Measurements from ENCODE around the gene AKAP12. TPM values are rescaled to one million over a fixed set of nuclear protein-coding genes. Genes with fewer than 3 reads are reported as not detected.

The AKAP12 gene
- total RNA-seq, 1 donor from 2014 or later: 46.6 TPM

DNA sequence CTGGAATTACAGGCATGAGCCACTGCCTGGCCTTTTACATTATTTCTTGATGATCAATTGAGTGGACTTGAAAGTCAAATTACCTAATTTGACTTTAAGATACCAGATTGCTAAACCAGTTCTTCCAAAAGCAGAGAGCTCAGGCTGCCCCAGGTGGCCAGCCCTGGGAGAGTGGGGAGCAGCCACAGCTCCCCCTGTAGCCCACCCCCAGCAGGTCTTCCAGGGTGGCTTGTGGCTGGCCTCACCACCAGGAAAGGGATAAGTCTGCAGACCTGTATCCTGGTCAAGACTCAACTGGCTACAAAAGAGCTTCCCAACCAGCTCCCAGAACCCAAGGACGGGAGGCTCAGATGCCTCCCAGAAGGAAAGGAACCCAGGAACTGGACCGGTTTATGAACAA is 23.8 kb upstream of the AKAP12 start:
- Mint-ChIP-seq H3K4me1 (no peaks in the 10 kb centered on the region), H3K4me3 (no peak overlapping the region), H3K27ac (ENCODE audit: unreplicated experiment) (no peak overlapping the region), H3K9me3 (peaks cover 10% of the 10 kb centered on the region), H3K27me3 (ENCODE audit: low read depth) (no peaks in the 10 kb centered on the region), H3K36me3 (ENCODE audit: low read depth) (peaks cover 9% of the 10 kb centered on the region)
- TF ChIP-seq, protein P1, sequence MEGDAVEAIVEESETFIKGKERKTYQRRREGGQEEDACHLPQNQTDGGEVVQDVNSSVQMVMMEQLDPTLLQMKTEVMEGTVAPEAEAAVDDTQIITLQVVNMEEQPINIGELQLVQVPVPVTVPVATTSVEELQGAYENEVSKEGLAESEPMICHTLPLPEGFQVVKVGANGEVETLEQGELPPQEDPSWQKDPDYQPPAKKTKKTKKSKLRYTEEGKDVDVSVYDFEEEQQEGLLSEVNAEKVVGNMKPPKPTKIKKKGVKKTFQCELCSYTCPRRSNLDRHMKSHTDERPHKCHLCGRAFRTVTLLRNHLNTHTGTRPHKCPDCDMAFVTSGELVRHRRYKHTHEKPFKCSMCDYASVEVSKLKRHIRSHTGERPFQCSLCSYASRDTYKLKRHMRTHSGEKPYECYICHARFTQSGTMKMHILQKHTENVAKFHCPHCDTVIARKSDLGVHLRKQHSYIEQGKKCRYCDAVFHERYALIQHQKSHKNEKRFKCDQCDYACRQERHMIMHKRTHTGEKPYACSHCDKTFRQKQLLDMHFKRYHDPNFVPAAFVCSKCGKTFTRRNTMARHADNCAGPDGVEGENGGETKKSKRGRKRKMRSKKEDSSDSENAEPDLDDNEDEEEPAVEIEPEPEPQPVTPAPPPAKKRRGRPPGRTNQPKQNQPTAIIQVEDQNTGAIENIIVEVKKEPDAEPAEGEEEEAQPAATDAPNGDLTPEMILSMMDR (conservative IDR thresholded peaks at IDR 0.05): no peak
- no peak for DNase-seq (ENCODE audit: low read depth, low spot score)

DNA sequence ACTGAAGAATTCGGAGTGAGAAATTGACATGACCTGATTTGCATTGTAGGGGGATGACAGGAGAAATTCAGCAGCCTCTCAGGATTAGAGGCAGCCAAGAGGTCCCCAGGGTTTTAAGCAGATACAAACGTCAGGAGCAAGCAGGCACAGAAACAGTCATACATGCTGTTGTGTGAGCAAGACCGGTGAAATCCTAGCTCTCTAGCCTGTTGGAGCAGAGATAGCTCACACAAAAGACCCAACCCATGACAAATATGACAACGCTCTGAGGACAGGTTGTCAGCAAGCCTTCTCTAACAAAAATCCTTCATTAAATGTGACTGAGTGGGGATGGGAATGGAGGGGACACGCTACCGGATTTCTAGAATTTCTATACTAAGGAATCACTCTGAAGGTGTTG is 23.0 kb upstream of the AKAP12 start:
- TF ChIP-seq, protein P1 (conservative IDR thresholded peaks at IDR 0.05): no peak
- H3K4me1 Mint-ChIP-seq: no peaks in the 10 kb centered on the region
- H3K27me3 Mint-ChIP-seq (ENCODE audit: low read depth): no peaks in the 10 kb centered on the region
- DNase-seq (ENCODE audit: low read depth, low spot score): no peak
- peaks cover 5% of the 10 kb centered on the region for H3K9me3 Mint-ChIP-seq
- no peak overlapping the region for H3K27ac Mint-ChIP-seq (ENCODE audit: unreplicated experiment)
- H3K36me3 Mint-ChIP-seq (ENCODE audit: low read depth): peaks cover 5% of the 10 kb centered on the region
- no peak overlapping the region for H3K4me3 Mint-ChIP-seq

DNA sequence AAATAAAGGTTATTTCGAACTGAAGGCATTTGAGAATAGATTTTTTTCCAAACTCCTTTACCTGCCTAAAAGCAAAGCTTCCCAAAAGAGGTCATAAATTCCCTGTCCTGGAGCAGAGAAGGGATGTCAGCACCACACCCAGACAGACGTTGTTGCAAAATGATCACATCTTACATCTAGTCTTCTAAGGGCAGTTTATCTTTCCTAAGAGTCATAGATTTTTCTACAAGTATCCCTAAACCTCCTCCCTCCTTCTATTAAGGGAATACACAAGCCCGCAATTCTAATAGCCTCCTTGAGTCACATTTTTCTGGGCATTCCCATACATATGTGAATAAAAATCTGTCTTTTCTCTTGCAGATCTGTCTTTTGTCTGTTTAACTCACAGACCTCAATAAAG is 20.6 kb upstream of the AKAP12 start:
- H3K27me3 Mint-ChIP-seq (ENCODE audit: low read depth): no peaks in the 10 kb centered on the region
- no peaks in the 10 kb centered on the region for H3K36me3 Mint-ChIP-seq (ENCODE audit: low read depth)
- no peak overlapping the region for H3K27ac Mint-ChIP-seq (ENCODE audit: unreplicated experiment)
- no peaks in the 10 kb centered on the region for H3K4me1 Mint-ChIP-seq
- DNase-seq (ENCODE audit: low read depth, low spot score): no peak
- H3K4me3 Mint-ChIP-seq: no peak overlapping the region
- H3K9me3 Mint-ChIP-seq: no peaks in the 10 kb centered on the region
- TF ChIP-seq, protein P1 (conservative IDR thresholded peaks at IDR 0.05): no peak

DNA sequence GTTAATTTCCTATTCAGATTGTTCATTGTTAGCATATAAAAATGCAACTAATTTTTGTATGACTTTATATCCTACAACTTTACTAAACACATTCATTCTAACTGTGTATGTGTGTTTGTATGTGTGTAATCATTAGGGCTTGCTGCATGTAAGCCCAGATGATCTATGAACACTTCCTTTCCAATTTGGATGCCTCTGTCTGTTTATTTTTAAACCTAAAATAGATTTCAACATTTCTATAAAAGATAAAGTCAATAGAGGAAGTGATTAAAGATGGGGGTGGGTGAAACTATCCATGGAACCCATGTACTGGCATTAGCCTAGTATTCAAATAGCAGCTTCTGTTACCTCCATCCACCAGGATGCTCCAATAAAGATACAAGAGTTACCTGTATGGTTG is 15.7 kb upstream of the AKAP12 start:
- no peak overlapping the region for H3K27ac Mint-ChIP-seq (ENCODE audit: unreplicated experiment)
- TF ChIP-seq, protein P1 (conservative IDR thresholded peaks at IDR 0.05): no peak
- no peaks in the 10 kb centered on the region for H3K36me3 Mint-ChIP-seq (ENCODE audit: low read depth)
- no peak overlapping the region for H3K4me3 Mint-ChIP-seq
- no peaks in the 10 kb centered on the region for H3K9me3 Mint-ChIP-seq
- no peaks in the 10 kb centered on the region for H3K4me1 Mint-ChIP-seq
- H3K27me3 Mint-ChIP-seq (ENCODE audit: low read depth): no peaks in the 10 kb centered on the region
- DNase-seq (ENCODE audit: low read depth, low spot score): no peak

DNA sequence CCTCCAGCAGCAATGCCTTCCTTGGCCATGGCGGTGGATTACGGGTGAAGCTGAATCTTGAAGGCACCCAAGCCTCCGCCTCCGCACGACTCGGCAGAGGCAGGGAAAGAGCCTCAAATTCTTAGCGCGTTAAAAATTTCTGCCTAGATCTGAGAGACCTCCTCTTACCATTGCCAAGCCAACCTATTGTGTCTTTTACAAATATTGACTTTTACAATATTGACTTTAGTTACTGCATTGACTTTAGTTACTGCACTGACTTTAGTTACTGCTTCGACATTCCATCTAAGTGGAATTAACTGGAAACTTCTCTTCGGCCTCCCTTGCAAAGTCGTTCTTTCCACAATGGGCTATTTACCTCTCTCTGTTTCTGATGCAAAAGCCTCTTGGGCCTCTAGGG is 13.8 kb upstream of the AKAP12 start:
- Mint-ChIP-seq H3K27ac (ENCODE audit: unreplicated experiment) (no peak overlapping the region), H3K36me3 (ENCODE audit: low read depth) (no peaks in the 10 kb centered on the region), H3K4me1 (peaks cover 8% of the 10 kb centered on the region), H3K27me3 (ENCODE audit: low read depth) (no peaks in the 10 kb centered on the region), H3K9me3 (no peaks in the 10 kb centered on the region), H3K4me3 (no peak overlapping the region)
- TF ChIP-seq, protein P1 (conservative IDR thresholded peaks at IDR 0.05): no peak
- no peak for DNase-seq (ENCODE audit: low read depth, low spot score)

Measured in neural crest cell (in vitro differentiated cells).